OCI-LY1 (cell line): ENCODE results near the gene UGT1A4.

Source experiments
- H2AFZ ChIP-seq: fragments of 200-600 bp; sonication (generic), shearing (Covaris generic); 2 replicates; pipeline ENCODE4 v1.6.0; 2014; ENCODE audit warnings: antibody characterized with exemption, mild to moderate bottlenecking, low read length
- H3F3A ChIP-seq: fragments of 200-600 bp; sonication (generic), shearing (Covaris generic); 2 replicates; pipeline ENCODE4 v1.6.0; 2014; ENCODE audit warnings: mild to moderate bottlenecking, antibody characterized with exemption, low read length, moderate library complexity; ENCODE audit not compliant: insufficient read depth
- H3K27ac ChIP-seq: fragments of 200-600 bp; sonication (generic); 2 replicates; pipeline ENCODE4 v1.5.1; 2014; ENCODE audit warnings: low read length, mixed run types, mild to moderate bottlenecking, low read depth; ENCODE audit not compliant: poor library complexity, severe bottlenecking
- H3K27me3 ChIP-seq: fragments of 200-600 bp; sonication (generic); 2 replicates; pipeline ENCODE4 v1.6.0; 2014; ENCODE audit warnings: antibody characterized with exemption, mild to moderate bottlenecking, low read length, moderate library complexity; ENCODE audit not compliant: insufficient read depth
- H3K36me3 ChIP-seq: fragments of 200-600 bp; sonication (generic); 2 replicates; pipeline ENCODE4 v1.6.1; 2014; ENCODE audit warnings: mild to moderate bottlenecking, antibody characterized with exemption, low read length, moderate library complexity, mixed read lengths; ENCODE audit not compliant: insufficient read depth
- H3K4me1 ChIP-seq: fragments of 200-600 bp; sonication (generic); 2 replicates; pipeline ENCODE4 v1.5.1; 2014; ENCODE audit warnings: mild to moderate bottlenecking, low read length, moderate library complexity; ENCODE audit not compliant: insufficient read depth, severe bottlenecking
- H3K4me2 ChIP-seq: fragments of 200-600 bp; sonication (generic), shearing (Covaris generic); 2 replicates; pipeline ENCODE4 v1.6.1; 2014; ENCODE audit warnings: low read length
- H3K4me3 ChIP-seq: fragments of 200-600 bp; sonication (generic); 2 replicates; pipeline ENCODE4 v1.5.1; 2014; ENCODE audit warnings: low read length, low read depth, mild to moderate bottlenecking, mixed read lengths; ENCODE audit not compliant: poor library complexity, severe bottlenecking
- H3K79me2 ChIP-seq: fragments of 200-600 bp; shearing (Covaris generic); 2 replicates; pipeline ENCODE4 v1.6.1; 2016; ENCODE audit warnings: mixed run types, low read length, mixed read lengths; ENCODE audit not compliant: insufficient read depth
- H3K9ac ChIP-seq: fragments of 200-600 bp; sonication (generic), shearing (Covaris generic); 2 replicates; pipeline ENCODE4 v1.6.1; 2014; ENCODE audit warnings: mild to moderate bottlenecking, low read length, mixed read lengths
- H3K9me2 ChIP-seq: fragments of 200-600 bp; sonication (generic), shearing (Covaris generic); 2 replicates; pipeline ENCODE4 v1.6.1; 2014; ENCODE audit warnings: low read depth, mild to moderate bottlenecking, low read length, mixed read lengths
- H3K9me3 ChIP-seq: fragments of 200-600 bp; shearing (Covaris generic); 2 replicates; pipeline ENCODE4 v1.6.1; 2014; ENCODE audit warnings: low read length, mixed read lengths
- H4K20me1 ChIP-seq: fragments of 200-600 bp; sonication (generic), shearing (Covaris generic); 2 replicates; pipeline ENCODE4 v1.6.0; 2016; ENCODE audit warnings: mild to moderate bottlenecking, low read length; ENCODE audit not compliant: insufficient read depth
- EZH2 ChIP-seq: fragments of 200-600 bp; sonication (generic), shearing (Covaris generic); IDR thresholded peaks from 2 replicates; pipeline ENCODE4 v1.8.0; 2017; ENCODE audit warnings: borderline replicate concordance, mixed run types, mild to moderate bottlenecking, antibody characterized with exemption, low read length, moderate library complexity, mixed read lengths
- TF ChIP-seq, protein P1 (sequence below): fragments of 200-600 bp; sonication (generic), shearing (Covaris generic); IDR thresholded peaks from 2 replicates; pipeline ENCODE4 v1.5.1; 2017; ENCODE audit warnings: mild to moderate bottlenecking, antibody characterized with exemption, low read length, moderate library complexity, mixed read lengths

UGT1A4 gene

DNA sequence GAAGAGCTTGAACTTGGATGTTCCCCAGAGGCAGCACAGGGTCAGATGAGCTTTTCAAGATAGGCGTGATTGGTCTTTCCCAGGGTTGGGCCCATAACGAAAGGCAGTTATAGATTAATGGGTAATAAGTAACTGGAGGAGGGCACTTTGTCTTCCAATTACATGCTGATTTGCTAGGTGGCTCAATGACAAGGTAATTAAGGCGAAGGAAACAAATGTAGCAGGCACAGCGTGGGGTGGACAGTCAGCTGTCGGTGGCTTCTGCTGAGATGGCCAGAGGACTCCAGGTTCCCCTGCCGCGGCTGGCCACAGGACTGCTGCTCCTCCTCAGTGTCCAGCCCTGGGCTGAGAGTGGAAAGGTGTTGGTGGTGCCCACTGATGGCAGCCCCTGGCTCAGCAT lies at the start of gene UGT1A4:
TSS of gene UGT1A4 (plus strand) at position 185 of the 400 bp plus-strand sequence. CDS start at position 270, 85 bp downstream.
- H3F3A ChIP-seq: no peaks in the 10 kb centered on the region
- TF ChIP-seq EZH2: no peak
- TF ChIP-seq, protein P1, sequence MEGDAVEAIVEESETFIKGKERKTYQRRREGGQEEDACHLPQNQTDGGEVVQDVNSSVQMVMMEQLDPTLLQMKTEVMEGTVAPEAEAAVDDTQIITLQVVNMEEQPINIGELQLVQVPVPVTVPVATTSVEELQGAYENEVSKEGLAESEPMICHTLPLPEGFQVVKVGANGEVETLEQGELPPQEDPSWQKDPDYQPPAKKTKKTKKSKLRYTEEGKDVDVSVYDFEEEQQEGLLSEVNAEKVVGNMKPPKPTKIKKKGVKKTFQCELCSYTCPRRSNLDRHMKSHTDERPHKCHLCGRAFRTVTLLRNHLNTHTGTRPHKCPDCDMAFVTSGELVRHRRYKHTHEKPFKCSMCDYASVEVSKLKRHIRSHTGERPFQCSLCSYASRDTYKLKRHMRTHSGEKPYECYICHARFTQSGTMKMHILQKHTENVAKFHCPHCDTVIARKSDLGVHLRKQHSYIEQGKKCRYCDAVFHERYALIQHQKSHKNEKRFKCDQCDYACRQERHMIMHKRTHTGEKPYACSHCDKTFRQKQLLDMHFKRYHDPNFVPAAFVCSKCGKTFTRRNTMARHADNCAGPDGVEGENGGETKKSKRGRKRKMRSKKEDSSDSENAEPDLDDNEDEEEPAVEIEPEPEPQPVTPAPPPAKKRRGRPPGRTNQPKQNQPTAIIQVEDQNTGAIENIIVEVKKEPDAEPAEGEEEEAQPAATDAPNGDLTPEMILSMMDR: no peak

DNA sequence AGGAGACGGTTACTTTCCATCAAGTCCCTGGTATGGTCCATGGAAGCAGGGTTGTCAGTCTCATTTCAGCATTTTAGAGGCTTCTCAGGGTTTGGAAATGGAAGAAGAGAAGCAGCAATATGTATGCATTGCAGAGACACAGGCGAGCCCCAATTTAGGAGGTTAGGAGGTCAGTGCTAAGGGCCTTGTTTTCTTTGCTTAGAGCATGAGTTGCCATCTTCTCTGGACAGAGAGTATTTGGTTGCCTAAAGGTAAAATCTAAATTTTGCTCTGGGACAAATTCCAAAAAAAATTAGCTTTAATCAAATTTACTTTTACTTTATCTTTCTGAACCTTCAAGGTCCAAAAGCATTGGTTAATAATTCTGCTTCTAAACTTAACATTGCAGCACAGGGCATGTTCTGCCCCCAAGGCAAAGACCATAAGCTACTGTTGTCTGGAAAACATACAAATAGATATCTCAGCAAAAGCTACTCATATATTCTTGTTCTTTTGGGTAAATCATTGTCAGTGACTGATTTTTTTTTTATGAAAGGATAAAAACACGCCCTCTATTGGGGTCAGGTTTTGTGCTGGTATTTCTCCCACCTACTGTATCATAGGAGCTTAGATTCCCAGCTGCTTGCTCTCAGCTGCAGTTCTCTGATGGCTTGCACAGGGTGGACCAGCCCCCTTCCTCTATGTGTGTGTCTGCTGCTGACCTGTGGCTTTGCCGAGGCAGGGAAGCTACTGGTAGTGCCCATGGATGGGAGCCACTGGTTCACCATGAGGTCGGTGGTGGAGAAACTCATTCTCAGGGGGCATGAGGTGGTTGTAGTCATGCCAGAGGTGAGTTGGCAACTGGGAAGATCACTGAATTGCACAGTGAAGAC lies 47.0 kb upstream of the UGT1A4 start, which contains the start of gene UGT1A9:
TSS of gene UGT1A9 (plus strand) at position 609 of the 872 bp plus-strand sequence. CDS start at position 646, 37 bp downstream.
- Histone ChIP-seq H2AFZ (no peak within 1 kb of the TSS), H3K9me2 (no peaks in the 10 kb centered on the region), H3K9ac (no peak within 1 kb of the TSS), H3K4me2 (no peak within 1 kb of the TSS), H3F3A (no peaks in the 10 kb centered on the region), H3K4me1 (no peaks in the 10 kb centered on the region), H3K9me3 (no peaks in the 10 kb centered on the region), H3K27me3 (no peaks in the 10 kb centered on the region; the same call in 1 of the 2 replicates), H3K79me2 (no peaks in the 10 kb centered on the region), H3K4me3 (no peak within 1 kb of the TSS), H3K27ac (no peak within 1 kb of the TSS), H3K36me3 (no peaks in the 10 kb centered on the region), H4K20me1 (no peaks in the 10 kb centered on the region)
- TF ChIP-seq, protein P1: no peak
- TF ChIP-seq EZH2: no peak

More for the DNA sequence above, at the start of gene UGT1A4:
- Histone ChIP-seq H3K9ac (no peak within 1 kb of the TSS), H3K4me1 (no peaks in the 10 kb centered on the region), H2AFZ (no peak within 1 kb of the TSS), H4K20me1 (no peaks in the 10 kb centered on the region), H3K4me2 (no peak within 1 kb of the TSS), H3K36me3 (no peaks in the 10 kb centered on the region), H3K9me3 (no peaks in the 10 kb centered on the region), H3K79me2 (no peaks in the 10 kb centered on the region), H3K27me3 (no peaks in the 10 kb centered on the region; the same call in 1 of the 2 replicates), H3K27ac (no peak within 1 kb of the TSS), H3K9me2 (no peaks in the 10 kb centered on the region), H3K4me3 (no peak within 1 kb of the TSS)

DNA sequence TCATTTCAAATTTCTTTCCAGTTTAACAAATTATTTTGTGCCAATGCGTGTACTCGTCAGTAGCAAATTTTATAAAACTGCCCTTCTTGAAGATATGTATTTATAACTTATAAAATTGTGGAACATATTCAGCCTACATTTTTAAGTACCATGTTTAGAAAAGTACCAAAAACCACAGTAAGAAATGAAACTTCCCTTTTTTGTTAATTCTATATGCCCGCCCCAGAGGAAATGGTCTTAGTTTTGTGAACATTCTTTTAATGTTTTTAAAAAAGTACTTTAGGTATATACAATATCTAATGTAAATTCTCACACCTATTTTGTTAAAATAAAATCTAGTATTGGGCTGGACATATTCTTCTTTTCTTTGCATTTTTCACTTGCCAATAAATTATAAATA lies 45.6 kb upstream of the UGT1A4 start:
- no peak overlapping the region for H3K9ac ChIP-seq
- no peak overlapping the region for H3K4me2 ChIP-seq
- no peaks in the 10 kb centered on the region for H3K36me3 ChIP-seq
- no peaks in the 10 kb centered on the region for H3K9me2 ChIP-seq
- no peaks in the 10 kb centered on the region; the same call in 1 of the 2 replicates for H3K27me3 ChIP-seq
- no peaks in the 10 kb centered on the region for H3K79me2 ChIP-seq
- H3K9me3 ChIP-seq: no peaks in the 10 kb centered on the region
- H4K20me1 ChIP-seq: no peaks in the 10 kb centered on the region
- H3K4me1 ChIP-seq: no peaks in the 10 kb centered on the region
- no peak overlapping the region for H3K27ac ChIP-seq
- TF ChIP-seq EZH2: no peak
- TF ChIP-seq, protein P1: no peak
- H3K4me3 ChIP-seq: no peak overlapping the region
- no peaks in the 10 kb centered on the region for H3F3A ChIP-seq
- H2AFZ ChIP-seq: no peak overlapping the region
